SK-N-SH treated with all-trans-retinoic acid at 6 μM for 48 hours (cell line): ENCODE measurements around the gene TRRAP.

Experiments
- ATAC-seq: fragments of 200-7000 bp; cut with Tn5 transposase; 3 replicates; pipeline ENCODE4 v1.9.1; 2020; ENCODE audit warnings: mild to moderate bottlenecking, moderate library complexity
- ARNTL ChIP-seq: fragments of 450-650 bp; formaldehyde crosslinking; IDR thresholded peaks from 2 replicates; pipeline ENCODE4 v1.5.0; 2020; ENCODE audit warnings: low read depth, mild to moderate bottlenecking, moderate library complexity, borderline replicate concordance
- CSDC2 ChIP-seq: fragments of 250-450 bp; sonication (Bioruptor Pico); IDR thresholded peaks from 2 replicates; pipeline ENCODE4 v1.5.0; 2020; ENCODE audit warnings: mild to moderate bottlenecking, moderate library complexity
- ESRRG ChIP-seq: fragments of 250-450 bp; sonication (Bioruptor Pico); IDR thresholded peaks from 2 replicates; pipeline ENCODE4 v1.6.1; 2021; ENCODE audit warnings: mild to moderate bottlenecking
- GLIS3 ChIP-seq: fragments of 250-450 bp; sonication (Bioruptor Pico); IDR thresholded peaks from 2 replicates; pipeline ENCODE4 v1.5.0; 2020; ENCODE audit warnings: mild to moderate bottlenecking, moderate library complexity
- ISL1 ChIP-seq: fragments of 250-450 bp; sonication (Bioruptor Pico); IDR thresholded peaks from 2 replicates; pipeline ENCODE4 v2.1.2; 2022; ENCODE audit warnings: mild to moderate bottlenecking, moderate library complexity
- OSR1 ChIP-seq: fragments of 250-450 bp; sonication (Bioruptor Pico); IDR thresholded peaks from 2 replicates; pipeline ENCODE4 v1.8.0; 2022; ENCODE audit warnings: moderate library complexity, mild to moderate bottlenecking, inconsistent platforms
- PATZ1 ChIP-seq: fragments of 250-450 bp; sonication (Bioruptor Pico); IDR thresholded peaks from 2 replicates; pipeline ENCODE4 v1.8.0; 2020; ENCODE audit warnings: mild to moderate bottlenecking, moderate library complexity, borderline replicate concordance
- PPARA ChIP-seq: fragments of 250-450 bp; sonication (Bioruptor Pico); IDR thresholded peaks from 2 replicates; pipeline ENCODE4 v1.5.0; 2020; ENCODE audit warnings: mild to moderate bottlenecking, borderline replicate concordance
- SNAI2 ChIP-seq: fragments of 250-450 bp; sonication (Bioruptor Pico); IDR thresholded peaks from 2 replicates; pipeline ENCODE4 v1.5.0; 2020; ENCODE audit warnings: mild to moderate bottlenecking, moderate library complexity
- TCF4 ChIP-seq: fragments of 250-450 bp; sonication (Bioruptor Pico); IDR thresholded peaks from 2 replicates; pipeline ENCODE4 v1.8.0; 2021; ENCODE audit warnings: mild to moderate bottlenecking, moderate library complexity, borderline replicate concordance
- TOX ChIP-seq: fragments of 250-450 bp; sonication (Bioruptor Pico); IDR thresholded peaks from 2 replicates; pipeline ENCODE4 v1.8.0; 2021; ENCODE audit warnings: mild to moderate bottlenecking, moderate library complexity, borderline replicate concordance
- ZC3H10 ChIP-seq: fragments of 250-450 bp; sonication (Bioruptor Pico); IDR thresholded peaks from 2 replicates; pipeline ENCODE4 v1.5.1; 2021; ENCODE audit warnings: mild to moderate bottlenecking, moderate library complexity
- ZFP3 ChIP-seq: fragments of 250-450 bp; sonication (Bioruptor Pico); IDR thresholded peaks from 2 replicates; pipeline ENCODE4 v1.5.0; 2020; ENCODE audit warnings: mild to moderate bottlenecking, moderate library complexity
- ZFP30 ChIP-seq: fragments of 450-650 bp; formaldehyde crosslinking; IDR thresholded peaks from 2 replicates; pipeline ENCODE4 v1.5.0; 2022; ENCODE audit warnings: mild to moderate bottlenecking, moderate library complexity
- ZNF565 ChIP-seq: fragments of 450-650 bp; formaldehyde crosslinking; conservative IDR thresholded peaks from 2 replicates; pipeline ENCODE4 v1.5.0; 2020; ENCODE audit warnings: low read depth, mild to moderate bottlenecking, moderate library complexity
- ZNF70 ChIP-seq: fragments of 450-650 bp; formaldehyde crosslinking; IDR thresholded peaks from 2 replicates; pipeline ENCODE4 v1.5.0; 2020; ENCODE audit warnings: mild to moderate bottlenecking, moderate library complexity
- ZNF8 ChIP-seq: fragments of 450-650 bp; formaldehyde crosslinking; IDR thresholded peaks from 2 replicates; pipeline ENCODE4 v1.5.0; 2020; ENCODE audit warnings: mild to moderate bottlenecking, moderate library complexity
- TF ChIP-seq, protein P1 (sequence below): fragments of 250-450 bp; sonication (Bioruptor Pico); IDR thresholded peaks from 2 replicates; pipeline ENCODE4 v1.5.0; 2020; ENCODE audit warnings: mild to moderate bottlenecking, moderate library complexity
- TF ChIP-seq, protein P2 (sequence below): fragments of 250-450 bp; sonication (Bioruptor Pico); IDR thresholded peaks from 2 replicates; pipeline ENCODE4 v1.8.0; 2021; ENCODE audit warnings: low read depth, mild to moderate bottlenecking, moderate library complexity, borderline replicate concordance
- TF ChIP-seq, protein P3 (sequence below): fragments of 250-450 bp; sonication (Bioruptor Pico); IDR thresholded peaks from 2 replicates; pipeline ENCODE4 v1.5.1; 2021; ENCODE audit warnings: mild to moderate bottlenecking, moderate library complexity
- TF ChIP-seq, protein P4 (sequence below): fragments of 250-450 bp; sonication (Bioruptor Pico); IDR thresholded peaks from 2 replicates; pipeline ENCODE4 v1.5.1; 2020; ENCODE audit warnings: low read depth, mild to moderate bottlenecking, moderate library complexity

The TRRAP gene

GRCh38 chr7:98848918-98849317 lies 29.4 kb upstream of the TRRAP start:
- no peak for TF ChIP-seq TOX (CRISPR knock-in tag)
- TF ChIP-seq ZNF565 (CRISPR knock-in tag) = peak; percentile 77
- TF ChIP-seq, all 23 proteins: peak for 1
- ATAC-seq = no peak

DNA sequence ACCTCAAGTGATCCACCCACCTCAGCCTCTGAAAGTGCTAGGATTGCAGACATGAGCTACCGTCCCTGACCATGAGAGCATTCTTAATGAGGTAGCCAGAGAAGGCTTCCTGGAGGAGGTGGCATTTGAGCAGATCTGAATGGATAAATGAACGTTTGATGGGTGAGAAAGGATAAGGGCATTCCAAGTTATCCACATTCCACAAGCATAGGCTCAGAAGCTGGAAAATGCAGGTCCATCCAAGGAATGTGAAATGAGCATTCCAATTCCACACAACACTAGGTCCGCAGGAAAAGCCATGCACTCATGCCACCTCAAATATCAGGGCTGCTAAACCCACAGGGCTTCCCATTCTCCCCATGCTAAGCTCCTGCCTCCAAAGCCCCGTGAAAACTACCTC lies 25.5 kb upstream of the TRRAP start:
- ATAC-seq = peak; percentile 59
- TF ChIP-seq ZNF70 (CRISPR knock-in tag) (no peak), CSDC2 (CRISPR knock-in tag) (no peak), ZFP3 (CRISPR knock-in tag) (no peak), ZC3H10 (CRISPR knock-in tag) (no peak), ESRRG (CRISPR knock-in tag) (no peak), ISL1 (CRISPR knock-in tag) (no peak), ZNF8 (CRISPR knock-in tag) (no peak), OSR1 (CRISPR knock-in tag) (no peak), PPARA (CRISPR knock-in tag) (no peak), ARNTL (CRISPR knock-in tag) (no peak), GLIS3 (CRISPR knock-in tag) (no peak), PATZ1 (CRISPR knock-in tag) (no peak), SNAI2 (CRISPR knock-in tag) (no peak), TOX (CRISPR knock-in tag) (no peak), ZNF565 (CRISPR knock-in tag) (no peak)
- TF ChIP-seq, protein P1, sequence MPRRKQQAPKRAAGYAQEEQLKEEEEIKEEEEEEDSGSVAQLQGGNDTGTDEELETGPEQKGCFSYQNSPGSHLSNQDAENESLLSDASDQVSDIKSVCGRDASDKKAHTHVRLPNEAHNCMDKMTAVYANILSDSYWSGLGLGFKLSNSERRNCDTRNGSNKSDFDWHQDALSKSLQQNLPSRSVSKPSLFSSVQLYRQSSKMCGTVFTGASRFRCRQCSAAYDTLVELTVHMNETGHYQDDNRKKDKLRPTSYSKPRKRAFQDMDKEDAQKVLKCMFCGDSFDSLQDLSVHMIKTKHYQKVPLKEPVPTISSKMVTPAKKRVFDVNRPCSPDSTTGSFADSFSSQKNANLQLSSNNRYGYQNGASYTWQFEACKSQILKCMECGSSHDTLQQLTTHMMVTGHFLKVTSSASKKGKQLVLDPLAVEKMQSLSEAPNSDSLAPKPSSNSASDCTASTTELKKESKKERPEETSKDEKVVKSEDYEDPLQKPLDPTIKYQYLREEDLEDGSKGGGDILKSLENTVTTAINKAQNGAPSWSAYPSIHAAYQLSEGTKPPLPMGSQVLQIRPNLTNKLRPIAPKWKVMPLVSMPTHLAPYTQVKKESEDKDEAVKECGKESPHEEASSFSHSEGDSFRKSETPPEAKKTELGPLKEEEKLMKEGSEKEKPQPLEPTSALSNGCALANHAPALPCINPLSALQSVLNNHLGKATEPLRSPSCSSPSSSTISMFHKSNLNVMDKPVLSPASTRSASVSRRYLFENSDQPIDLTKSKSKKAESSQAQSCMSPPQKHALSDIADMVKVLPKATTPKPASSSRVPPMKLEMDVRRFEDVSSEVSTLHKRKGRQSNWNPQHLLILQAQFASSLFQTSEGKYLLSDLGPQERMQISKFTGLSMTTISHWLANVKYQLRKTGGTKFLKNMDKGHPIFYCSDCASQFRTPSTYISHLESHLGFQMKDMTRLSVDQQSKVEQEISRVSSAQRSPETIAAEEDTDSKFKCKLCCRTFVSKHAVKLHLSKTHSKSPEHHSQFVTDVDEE (CRISPR knock-in tag) = no peak
- TF ChIP-seq, protein P2, sequence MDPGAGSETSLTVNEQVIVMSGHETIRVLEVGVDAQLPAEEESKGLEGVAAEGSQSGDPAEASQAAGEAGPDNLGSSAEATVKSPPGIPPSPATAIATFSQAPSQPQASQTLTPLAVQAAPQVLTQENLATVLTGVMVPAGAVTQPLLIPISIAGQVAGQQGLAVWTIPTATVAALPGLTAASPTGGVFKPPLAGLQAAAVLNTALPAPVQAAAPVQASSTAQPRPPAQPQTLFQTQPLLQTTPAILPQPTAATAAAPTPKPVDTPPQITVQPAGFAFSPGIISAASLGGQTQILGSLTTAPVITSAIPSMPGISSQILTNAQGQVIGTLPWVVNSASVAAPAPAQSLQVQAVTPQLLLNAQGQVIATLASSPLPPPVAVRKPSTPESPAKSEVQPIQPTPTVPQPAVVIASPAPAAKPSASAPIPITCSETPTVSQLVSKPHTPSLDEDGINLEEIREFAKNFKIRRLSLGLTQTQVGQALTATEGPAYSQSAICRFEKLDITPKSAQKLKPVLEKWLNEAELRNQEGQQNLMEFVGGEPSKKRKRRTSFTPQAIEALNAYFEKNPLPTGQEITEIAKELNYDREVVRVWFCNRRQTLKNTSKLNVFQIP (CRISPR knock-in tag) = no peak
- TF ChIP-seq, protein P3, sequence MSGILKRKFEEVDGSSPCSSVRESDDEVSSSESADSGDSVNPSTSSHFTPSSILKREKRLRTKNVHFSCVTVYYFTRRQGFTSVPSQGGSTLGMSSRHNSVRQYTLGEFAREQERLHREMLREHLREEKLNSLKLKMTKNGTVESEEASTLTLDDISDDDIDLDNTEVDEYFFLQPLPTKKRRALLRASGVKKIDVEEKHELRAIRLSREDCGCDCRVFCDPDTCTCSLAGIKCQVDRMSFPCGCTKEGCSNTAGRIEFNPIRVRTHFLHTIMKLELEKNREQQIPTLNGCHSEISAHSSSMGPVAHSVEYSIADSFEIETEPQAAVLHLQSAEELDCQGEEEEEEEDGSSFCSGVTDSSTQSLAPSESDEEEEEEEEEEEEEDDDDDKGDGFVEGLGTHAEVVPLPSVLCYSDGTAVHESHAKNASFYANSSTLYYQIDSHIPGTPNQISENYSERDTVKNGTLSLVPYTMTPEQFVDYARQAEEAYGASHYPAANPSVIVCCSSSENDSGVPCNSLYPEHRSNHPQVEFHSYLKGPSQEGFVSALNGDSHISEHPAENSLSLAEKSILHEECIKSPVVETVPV (CRISPR knock-in tag) = no peak
- TF ChIP-seq, protein P4, sequence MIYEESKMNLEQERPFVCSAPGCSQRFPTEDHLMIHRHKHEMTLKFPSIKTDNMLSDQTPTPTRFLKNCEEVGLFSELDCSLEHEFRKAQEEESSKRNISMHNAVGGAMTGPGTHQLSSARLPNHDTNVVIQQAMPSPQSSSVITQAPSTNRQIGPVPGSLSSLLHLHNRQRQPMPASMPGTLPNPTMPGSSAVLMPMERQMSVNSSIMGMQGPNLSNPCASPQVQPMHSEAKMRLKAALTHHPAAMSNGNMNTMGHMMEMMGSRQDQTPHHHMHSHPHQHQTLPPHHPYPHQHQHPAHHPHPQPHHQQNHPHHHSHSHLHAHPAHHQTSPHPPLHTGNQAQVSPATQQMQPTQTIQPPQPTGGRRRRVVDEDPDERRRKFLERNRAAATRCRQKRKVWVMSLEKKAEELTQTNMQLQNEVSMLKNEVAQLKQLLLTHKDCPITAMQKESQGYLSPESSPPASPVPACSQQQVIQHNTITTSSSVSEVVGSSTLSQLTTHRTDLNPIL = no peak

DNA sequence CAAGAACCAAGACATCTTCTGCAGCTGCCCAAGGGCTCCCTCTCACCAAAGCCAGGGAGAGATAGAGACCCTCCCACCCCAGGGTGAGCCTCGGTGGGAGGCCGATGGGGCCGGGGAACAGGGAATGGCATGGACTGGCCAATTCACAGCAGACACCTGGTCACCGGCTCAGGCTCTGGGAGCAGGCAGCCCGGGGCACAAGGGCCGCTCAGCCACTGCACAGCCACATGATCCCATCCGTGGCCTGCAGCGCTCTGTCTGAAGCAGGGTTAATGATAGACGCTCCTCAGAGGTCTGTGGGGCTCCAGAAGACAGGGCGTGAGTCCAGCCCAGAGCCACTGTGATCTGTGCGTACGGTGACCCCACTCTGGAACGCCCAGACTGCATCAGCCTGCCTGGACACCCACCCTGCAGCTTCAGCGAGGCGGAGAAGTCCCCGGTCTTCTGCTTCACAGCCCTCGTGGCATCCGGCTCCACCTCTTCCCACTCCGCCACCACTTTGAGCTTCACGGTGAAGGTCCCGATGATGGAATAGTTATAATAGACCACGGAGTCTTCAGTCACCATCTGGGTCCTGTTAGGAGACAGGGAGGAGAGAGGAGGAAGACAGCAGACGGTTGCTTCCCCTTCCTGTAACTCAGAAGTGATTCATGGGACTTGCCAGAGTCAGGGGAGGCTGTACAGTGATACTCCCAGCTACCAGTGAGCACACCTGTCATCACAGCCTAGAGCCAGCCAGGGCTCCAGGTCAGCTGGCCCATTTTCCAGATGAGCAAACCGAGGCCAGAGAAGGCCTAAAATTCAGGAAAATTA lies 22.5 kb upstream of the TRRAP start:
- ATAC-seq = no peak
- TF ChIP-seq ZC3H10 (CRISPR knock-in tag) = no peak
- TF ChIP-seq ZNF70 (CRISPR knock-in tag) = no peak
- no peak for TF ChIP-seq ESRRG (CRISPR knock-in tag)
- TF ChIP-seq PPARA (CRISPR knock-in tag) = no peak
- TF ChIP-seq, protein P4 = no peak
- no peak for TF ChIP-seq ZNF565 (CRISPR knock-in tag)
- no peak for TF ChIP-seq OSR1 (CRISPR knock-in tag)
- TF ChIP-seq CSDC2 (CRISPR knock-in tag) = no peak
- no peak for TF ChIP-seq TCF4 (CRISPR knock-in tag)
- no peak for TF ChIP-seq PATZ1 (CRISPR knock-in tag)
- TF ChIP-seq SNAI2 (CRISPR knock-in tag) = no peak
- TF ChIP-seq ARNTL (CRISPR knock-in tag) = no peak
- no peak for TF ChIP-seq ZFP30
